HG03108 (cell line): ENCODE measurements around the gene EHBP1.
"Not testable (repeated sequence)": the region's sequence is repeated elsewhere in the genome, so short reads cannot be mapped to it uniquely, and the experiment has no call there.

ENCODE experiments used
- ATAC-seq: cut with Tn5 transposase; IDR thresholded peaks from one replicate; pipeline ENCODE4 v1.9.1; 2021; ENCODE audit warnings: moderate library complexity; ENCODE audit not compliant: unreplicated experiment

Gene EHBP1

DNA sequence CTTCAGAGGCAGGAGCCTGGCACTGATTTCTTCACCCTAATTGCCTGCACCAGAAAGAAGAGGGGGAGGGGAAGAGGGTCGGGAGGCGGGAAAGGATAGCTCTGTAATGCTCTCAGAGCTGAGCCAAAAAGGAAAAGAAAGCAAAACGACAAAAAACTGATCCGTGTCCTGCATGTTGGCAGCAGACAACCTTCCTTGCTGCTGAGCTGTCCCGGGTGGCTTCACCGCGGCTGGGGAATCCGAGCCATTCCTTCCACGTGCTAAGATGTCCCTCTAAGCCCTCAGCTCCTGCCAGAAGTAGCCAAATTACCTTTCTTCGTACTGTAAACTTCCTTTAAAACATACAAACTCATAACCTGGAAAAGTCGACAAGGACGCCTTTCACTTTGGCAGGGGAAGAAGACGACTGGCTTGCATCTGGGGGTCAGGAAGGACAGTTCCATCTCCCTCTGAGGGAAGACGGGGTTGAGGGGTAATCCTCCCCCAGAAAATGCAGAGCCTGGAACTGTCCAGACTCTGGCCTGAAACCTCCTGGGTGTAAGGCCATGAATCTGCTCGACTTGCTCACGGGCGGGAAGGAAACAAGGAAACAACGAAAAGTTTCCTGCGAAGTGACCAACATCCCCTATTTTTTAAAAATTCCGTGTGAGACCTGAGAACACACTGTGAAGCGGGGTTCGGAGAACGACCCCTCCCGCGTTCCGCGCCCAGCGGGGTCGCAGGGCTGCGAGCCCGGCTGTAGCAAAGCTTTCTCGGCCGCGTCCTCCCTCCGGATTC is 352.8 kb downstream of the EHBP1 start:
- ATAC-seq: no peak

- ATAC-seq: no peak
Measured at GRCh38 chr2:63058921-63059792, 353.6 kb downstream of the EHBP1 start.

GRCh38 chr2:63059793-63060471 is 354.4 kb downstream of the EHBP1 start:
- no peak for ATAC-seq

DNA sequence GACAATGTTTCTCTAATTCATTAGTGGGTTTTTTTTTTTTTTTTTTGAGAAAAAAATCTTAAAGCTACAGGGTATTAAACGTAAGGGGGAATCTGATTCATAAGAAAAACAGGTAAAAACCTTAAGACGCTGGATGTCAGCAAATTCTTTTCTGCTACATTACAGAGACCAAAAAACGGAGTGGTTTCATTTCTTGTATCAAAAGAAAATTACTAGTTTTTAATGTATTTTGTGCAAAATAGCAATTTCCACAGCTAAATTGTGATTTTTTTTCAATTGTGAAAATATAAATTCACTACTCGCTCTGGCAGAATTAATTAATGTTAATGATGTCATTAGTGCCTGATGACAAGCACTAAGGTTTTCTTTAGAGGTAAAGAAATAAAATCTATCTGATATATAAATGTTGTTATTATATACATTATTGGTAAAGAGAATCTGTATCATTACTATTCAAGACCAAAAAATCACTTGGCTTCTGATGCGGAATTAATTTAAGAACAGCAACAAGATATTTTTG is 355.0 kb downstream of the EHBP1 start:
- no peak for ATAC-seq

DNA sequence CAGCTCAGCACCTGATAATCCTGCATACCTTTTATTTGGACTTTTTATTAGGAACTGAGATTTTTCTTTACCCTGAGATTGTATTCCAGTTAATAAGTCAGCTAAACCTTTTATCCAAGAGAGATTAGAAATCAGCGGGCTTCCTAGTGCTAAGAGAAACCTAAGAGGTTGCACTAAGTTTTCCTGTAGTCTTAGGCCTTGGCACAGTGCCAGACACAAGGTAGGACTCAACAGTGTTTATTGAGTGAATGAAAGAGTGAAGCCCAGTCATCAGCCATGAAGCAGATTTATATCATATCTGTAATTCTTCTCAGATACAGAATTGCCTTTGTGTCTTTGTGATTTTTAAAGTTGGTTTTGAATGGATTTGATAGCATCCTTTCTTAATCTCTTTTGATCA is 358.7 kb downstream of the EHBP1 start:
- no peak for ATAC-seq

DNA sequence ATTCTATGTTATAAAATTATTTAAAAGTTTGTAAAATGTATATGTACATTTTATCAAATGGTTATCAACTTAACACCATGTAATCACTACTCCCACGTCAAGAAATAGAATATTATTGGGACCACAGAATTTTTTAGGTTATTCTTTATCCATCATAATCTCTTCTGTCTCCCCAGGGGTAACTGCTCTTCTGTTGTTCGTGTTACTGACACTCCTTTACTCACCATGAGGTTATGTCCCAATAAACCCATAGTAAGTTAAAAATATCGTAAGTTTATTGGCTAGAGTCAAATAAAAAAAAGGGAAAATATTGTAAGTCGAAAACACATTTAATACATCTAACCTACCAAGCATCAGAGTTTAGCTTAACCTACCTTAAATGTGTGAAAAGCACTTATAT is 359.1 kb downstream of the EHBP1 start:
- ATAC-seq: no peak

GRCh38 chr2:63066265-63066664 is 360.8 kb downstream of the EHBP1 start:
- ATAC-seq: no peak

- ATAC-seq: no peak
Measured at GRCh38 chr2:63066838-63067237, 361.3 kb downstream of the EHBP1 start.

DNA sequence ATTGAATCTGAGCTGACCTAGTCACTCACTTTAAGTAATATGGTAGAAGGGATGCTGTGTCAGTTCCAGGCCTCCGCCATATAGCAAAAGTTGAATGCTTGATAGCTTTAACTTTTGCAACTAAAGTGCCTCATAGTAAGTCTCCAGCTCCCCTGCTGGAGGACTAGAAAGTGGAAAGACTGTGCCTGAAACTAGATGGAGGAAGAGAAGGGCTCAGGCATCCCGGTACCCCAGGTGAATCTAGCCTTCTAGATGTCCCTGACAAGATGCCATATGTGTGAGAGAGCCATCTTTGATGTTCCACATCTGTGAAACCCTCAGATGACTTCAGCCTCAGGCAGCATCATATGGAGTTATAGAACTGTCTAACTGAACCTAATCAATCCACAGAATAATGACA is 366.2 kb downstream of the EHBP1 start:
- no peak for ATAC-seq

- no peak for ATAC-seq
Measured at GRCh38 chr2:63073994-63074393, 368.5 kb downstream of the EHBP1 start.

DNA sequence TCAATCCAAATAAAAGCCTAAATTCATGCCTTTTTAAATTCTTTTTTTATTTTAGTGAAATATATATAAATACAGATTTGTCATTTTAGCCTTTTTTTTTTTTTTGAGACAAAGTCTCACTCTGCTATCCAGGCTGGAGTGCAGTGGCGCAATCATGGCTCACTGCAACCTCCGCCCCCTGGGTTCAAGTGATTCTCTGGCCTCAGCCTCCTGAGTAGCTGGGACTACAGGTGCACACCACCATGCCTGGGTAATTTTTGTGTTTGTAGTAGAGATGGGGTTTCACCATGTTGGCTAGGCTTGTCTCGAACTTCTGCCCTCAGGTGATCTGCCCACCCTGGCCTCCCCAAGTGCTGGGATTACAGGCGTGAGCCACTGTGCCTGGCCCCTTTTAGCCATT is 368.9 kb downstream of the EHBP1 start:
- not testable (repeated sequence) for ATAC-seq

- ATAC-seq: no peak
Measured at GRCh38 chr2:63078852-63079606, 373.5 kb downstream of the EHBP1 start.

DNA sequence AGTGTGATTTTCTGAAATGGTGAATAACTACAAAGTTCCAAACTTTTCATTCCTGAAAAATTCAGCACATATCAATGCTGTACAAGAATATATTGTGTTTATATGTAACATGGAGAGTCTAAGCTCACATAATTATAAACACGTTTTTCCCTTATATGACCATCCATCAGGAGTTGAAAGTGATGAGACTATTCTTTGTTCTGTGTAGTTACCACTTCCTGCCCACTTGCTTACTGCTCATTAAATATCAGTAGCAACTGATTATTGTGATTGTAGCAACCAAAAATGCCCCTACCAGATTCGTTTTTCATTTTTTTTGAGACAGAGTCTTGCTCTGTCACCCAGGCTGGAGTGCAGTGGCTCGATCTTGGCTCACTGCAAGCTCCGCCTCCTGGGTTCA is 375.9 kb downstream of the EHBP1 start:
- ATAC-seq: no peak

- no peak for ATAC-seq
Measured at GRCh38 chr2:63086687-63087086, 381.2 kb downstream of the EHBP1 start.

GRCh38 chr2:63092401-63092800 is 386.9 kb downstream of the EHBP1 start:
- ATAC-seq: no peak

- no peak for ATAC-seq
Measured at GRCh38 chr2:63092857-63093256, 387.3 kb downstream of the EHBP1 start.

DNA sequence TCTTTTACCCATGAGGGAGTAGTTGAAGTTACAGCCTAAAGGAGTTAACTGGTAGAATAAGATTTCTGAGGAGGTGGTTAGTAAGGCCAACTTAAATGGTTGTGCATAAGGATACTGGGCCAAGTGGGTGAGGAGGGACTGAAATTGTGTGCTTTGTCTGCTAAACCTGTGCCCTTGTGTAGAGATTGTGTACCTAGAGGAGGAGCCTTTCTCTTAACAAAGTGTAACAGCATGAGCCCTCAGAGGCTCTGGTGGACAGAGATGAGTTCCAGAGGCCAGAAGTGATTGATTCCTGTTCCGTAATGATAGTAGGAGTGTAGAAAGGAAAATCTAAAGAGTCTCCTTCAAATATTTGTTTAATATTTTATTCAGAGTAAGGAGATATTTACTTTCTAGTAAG is 388.0 kb downstream of the EHBP1 start:
- ATAC-seq: no peak
